T-helper 9 cell (primary cell): Measurements from ENCODE around the gene RGS6.

Source experiments
- DNase-seq: peaks from one replicate; pipeline ENCODE4 v3.0.0-alpha.2; 2020

RGS6 gene

DNA sequence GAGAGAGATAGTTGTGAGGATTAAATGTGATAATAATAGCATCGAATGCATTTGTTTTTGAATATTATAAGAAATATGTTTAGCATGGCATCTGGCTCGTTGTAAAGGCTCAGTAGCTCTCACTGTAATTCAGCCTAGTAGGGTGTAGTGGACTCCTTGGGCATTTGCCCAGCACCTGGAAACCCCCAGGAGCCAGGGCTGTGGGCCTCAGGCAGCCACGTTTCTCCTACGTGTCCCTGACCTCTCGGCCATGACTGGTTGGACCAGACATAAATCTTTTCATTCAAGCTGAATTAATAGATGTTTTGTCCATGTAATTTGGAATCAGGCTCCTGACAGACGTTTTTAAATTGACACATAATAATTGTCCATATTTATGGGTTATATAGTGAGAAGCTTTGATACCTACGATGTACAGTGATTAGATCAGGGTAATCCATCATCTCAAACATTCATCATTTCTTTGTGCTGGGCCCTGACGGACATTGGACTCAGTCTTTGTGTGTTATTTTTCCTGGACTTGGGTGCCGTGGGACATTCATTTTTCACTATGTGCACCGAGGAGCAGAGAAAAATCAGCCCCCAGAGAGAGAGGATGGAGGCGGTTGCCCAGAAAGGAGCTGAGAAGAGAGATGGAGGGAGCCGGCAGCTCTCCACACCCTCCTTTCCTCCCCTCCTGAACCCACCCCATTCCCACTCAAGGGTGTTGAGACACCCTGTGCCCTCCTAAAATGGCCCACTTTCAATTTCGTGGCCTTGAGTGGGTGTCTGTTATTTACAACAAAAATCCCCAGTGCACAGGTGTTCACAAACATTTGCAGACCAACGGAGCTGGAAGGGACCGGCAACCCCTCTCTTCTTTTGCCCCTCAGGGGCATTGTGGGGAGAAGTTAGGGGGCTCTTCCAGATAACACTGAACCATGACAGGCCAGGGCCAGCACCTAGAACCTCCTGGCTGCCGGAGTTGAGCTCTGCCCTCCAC is 665.3 kb downstream of the RGS6 start:
- DNase-seq = no peak

- DNase-seq = no peak
These were observed 666.1 kb downstream of the RGS6 start for GRCh38 chr14:72598306-72598705.

DNA sequence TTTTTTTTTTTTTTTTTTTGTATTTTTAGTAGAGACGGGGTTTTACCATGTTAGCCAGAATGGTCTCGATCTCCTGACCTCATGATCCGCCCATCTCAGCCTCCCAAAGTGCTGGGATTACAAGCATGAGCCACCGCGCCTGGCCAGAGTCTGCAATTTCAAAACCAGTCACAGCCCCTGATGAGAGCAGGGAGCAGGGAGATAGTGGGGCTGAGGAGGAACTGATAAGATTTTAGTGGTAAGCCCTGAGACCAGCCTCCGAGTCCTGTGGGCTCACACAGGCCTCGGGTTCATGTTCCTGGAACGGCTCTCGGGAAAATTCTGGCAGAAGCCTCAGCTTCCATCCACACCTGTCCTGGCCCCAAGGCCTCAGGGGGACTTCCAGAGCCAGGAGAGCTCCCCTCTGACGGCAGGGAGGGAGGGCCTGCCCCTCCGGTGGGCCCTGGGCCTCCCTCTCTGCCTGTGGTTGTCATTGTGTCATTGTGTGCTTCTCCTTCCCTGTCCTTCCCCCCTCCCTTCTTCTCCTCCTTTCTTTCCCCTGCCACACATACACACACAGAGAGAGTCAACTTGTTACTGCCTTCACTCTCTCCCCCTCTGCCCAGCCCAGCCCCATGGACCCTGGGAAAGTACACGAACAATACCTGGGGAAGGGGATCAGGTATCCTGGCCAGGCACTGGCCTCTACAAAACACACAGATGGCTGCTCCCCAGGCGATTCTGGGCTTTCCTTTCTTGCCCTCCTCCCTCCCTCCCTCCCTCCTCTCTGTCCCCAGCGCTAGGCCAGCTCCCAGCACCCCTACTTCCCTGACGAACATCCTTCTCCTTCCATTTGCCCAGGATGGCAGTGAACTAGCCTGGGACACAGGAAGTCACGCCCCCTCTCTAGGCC is 667.6 kb downstream of the RGS6 start:
- no peak for DNase-seq

DNA sequence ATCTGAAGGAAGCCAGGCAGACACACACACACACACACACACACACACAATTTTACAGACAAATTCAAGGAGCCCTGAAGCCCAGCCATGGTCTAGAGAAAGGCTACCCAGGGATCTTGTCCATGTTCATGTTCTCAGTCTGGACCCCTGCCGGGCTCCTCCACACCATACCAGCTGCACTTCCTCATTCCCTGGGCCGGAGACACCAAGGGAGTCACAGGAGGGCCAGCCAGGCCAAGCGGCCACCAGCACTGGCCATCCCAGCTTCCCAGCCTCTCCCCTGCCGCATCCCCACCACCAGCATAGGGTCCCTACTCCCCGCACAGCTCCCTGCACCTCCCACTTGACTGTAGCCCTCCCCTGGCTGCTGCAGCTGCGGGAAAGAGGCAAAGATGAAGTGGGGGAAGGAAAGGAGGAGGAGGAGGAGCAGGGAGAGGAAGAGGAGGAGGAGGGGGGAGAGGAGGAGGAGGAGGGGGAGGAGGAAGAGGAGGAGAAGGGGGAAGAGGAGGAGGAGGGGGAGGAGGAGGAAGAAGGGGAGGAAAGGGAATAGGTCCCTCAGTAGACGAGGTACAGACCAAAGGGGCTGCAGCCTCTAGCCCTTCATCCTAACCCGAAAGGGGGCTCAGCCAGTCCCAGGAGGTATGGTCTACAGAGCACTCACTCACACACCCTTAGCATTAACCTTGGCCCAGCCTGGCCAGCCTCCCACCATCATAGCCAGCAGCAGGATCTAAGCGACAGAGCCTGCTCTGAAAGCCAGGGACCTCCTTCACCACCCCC is 668.5 kb downstream of the RGS6 start:
- DNase-seq = no peak

- DNase-seq = no peak
These were observed 671.4 kb downstream of the RGS6 start for GRCh38 chr14:72603639-72604038.

DNA sequence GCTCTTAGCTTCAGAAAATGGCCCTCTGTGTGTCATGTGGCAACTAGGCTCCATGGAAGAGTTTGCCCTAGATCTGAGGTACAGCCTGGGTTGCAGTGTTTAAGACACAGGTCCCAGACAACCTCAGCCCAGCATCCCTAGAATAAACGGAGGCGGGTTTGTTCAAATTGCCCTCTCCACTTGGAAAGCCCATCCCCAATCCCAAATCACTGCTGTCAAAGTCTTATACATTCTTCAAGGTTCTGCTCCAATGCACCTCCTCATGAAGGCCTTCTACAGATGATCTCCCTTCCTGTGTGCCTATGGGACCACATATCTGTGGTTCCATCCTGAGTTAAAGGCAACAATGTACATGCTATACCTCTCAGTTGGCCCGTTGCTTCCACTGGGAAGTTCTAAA is 671.9 kb downstream of the RGS6 start:
- DNase-seq = no peak

- no peak for DNase-seq
These were observed 673.1 kb downstream of the RGS6 start for GRCh38 chr14:72605096-72605920.

DNA sequence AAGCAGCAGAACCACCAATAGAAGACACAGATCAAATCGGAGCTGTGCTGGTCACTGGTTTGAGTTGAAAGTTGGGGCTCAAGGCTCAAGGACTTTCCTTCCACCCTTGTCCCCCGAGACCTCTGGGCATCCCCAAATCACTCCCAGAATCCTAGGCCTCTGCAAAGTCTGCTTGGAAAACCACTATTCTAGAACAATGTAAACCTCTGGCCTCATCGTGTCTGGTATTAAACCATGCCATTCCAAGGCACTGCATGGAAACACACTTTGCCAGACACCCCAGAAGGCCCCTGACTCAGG is 673.6 kb downstream of the RGS6 start:
- no peak for DNase-seq

- DNase-seq = no peak
These were observed 674.6 kb downstream of the RGS6 start for GRCh38 chr14:72606879-72607278.

GRCh38 chr14:72607386-72608130 is 675.3 kb downstream of the RGS6 start:
- no peak for DNase-seq

DNA sequence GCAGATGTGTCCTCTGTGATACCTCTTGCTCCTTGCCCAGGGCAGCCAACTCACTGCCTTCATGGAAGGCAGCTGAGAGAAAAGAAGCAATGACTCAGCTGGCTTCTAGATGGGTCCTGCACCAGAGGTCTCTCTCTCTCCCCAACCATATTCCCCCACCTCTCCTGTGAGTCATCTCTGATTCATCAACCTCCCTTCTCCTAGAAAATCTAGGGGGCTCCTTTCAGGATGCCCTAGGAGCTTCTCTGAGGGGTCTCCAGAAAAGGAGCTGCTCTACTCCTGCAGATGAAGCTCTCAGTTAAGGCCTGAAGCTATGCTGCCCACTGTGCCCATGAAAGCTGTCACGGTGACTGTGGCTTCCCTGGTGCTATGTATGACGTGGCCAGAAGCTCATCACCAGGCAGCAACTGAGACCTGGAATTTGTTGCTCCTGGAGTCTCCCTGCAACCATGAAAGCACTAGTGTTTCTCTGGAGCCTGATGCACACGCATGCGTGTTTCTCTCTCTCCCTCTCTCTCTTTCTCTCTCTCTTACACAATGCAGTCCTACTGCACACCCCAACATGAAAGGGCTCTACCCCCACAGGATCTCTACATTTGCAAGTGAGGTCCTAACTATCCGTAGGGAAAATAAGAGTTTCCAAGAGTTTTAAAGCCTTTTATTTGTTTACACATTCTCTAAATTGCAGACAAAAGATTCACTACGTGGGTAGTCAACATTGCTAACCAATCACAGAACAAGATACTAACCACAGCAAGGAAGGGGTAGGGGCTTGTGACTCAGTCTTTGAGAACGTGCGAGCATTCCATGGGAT is 676.4 kb downstream of the RGS6 start:
- DNase-seq = no peak

GRCh38 chr14:72609205-72609916 is 677.1 kb downstream of the RGS6 start:
- no peak for DNase-seq

- DNase-seq = no peak
These were observed 678.0 kb downstream of the RGS6 start for GRCh38 chr14:72610096-72610830.

- no peak for DNase-seq
These were observed 678.6 kb downstream of the RGS6 start for GRCh38 chr14:72610831-72611200.

DNA sequence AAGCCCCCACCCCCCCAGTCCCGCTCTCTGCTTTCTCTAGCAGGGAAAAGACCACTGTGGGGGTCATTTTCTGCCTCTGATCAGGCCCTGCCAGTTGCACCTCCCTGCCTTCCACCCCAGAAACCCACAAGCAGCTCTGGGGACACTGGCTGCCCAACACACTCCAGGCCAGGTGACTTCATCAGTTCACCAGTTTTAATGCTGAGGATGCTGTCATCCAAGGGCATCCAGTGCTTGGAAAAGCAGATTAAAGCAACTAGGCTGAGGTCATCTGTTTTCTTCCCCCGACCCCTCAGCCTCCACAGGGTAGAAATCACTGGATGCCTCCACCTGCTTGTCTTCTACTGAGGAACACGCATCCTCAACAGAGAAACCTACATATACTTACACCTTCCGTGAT is 679.3 kb downstream of the RGS6 start:
- DNase-seq = no peak

DNA sequence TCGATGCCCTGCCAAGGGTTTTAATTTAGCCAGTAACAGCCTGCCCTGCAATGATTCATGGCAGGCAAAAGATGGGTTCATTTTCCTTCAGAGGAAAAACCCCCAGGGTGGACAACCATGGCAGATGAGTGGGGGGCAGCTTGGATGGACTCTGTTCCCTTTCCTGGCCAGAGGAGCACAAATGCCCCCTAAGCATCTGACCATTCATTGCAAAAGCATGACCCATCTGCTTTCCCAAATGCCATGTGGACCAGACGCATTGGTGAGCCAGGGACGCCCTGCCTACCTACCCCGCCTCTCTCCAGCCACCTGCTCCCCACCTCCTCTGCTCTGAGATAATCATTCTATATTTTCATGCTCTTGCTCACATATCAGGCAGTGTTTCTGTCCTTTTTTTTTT is 679.8 kb downstream of the RGS6 start:
- no peak for DNase-seq

GRCh38 chr14:72613231-72613974 is 681.2 kb downstream of the RGS6 start:
- no peak for DNase-seq

- no peak for DNase-seq
These were observed 681.7 kb downstream of the RGS6 start for GRCh38 chr14:72613975-72614319.
